HG03095 (cell line): ENCODE results near the gene COL5A1.
"Not testable (repeated sequence)": the region's sequence is repeated elsewhere in the genome, so short reads cannot be mapped to it uniquely, and the experiment has no call there.

Experiments
- ATAC-seq: cut with Tn5 transposase; IDR thresholded peaks from one replicate; pipeline ENCODE4 v1.9.1; 2021; ENCODE audit warnings: moderate library complexity; ENCODE audit not compliant: unreplicated experiment

The COL5A1 gene

GRCh38 chr9:134690301-134690751 is 48.7 kb downstream of the COL5A1 start:
- ATAC-seq = no peak

- ATAC-seq = no peak
These were observed 49.5 kb downstream of the COL5A1 start for GRCh38 chr9:134690946-134691694.

- ATAC-seq = no peak
These were observed 50.3 kb downstream of the COL5A1 start for GRCh38 chr9:134691695-134692572.

- no peak for ATAC-seq
These were observed 50.9 kb downstream of the COL5A1 start for GRCh38 chr9:134692573-134692860.

GRCh38 chr9:134693011-134693410 is 51.4 kb downstream of the COL5A1 start:
- no peak for ATAC-seq

DNA sequence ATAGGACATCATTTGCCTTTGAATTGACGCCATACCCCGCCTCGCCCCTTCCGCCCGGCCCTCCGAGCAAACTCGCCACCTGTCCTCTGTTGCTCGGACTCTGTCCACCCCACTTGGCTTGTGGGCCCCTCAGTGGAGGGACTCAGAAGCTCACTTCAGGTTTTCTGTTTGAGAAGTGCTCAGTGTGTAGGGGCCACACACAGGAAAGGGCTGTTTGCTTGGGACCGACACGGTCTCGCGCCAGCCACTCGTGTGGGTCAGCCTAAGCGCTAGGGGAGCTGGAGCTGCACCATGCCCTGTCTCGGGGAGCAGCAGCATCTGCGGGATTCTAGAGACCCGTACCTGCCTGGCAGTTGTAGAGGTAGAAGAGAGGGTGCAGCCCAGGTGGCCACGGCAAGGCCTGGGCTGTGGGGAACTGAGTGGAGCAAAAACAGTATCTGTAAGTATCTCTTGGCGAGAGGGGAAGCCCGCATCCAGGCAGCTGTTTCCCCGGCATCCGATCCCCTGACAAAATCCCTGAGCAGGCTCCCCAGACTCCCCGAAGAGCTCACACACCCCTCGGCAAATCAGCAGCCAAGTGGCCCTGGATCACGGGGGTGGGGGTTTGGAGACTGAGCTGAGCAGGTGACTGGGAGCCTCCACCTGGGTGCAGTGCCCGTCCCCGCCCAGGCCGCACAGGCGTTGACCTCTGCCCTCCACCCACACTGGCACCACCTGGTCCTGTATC is 52.2 kb downstream of the COL5A1 start:
- no peak for ATAC-seq

GRCh38 chr9:134694368-134694665 is 52.7 kb downstream of the COL5A1 start:
- ATAC-seq = no peak

DNA sequence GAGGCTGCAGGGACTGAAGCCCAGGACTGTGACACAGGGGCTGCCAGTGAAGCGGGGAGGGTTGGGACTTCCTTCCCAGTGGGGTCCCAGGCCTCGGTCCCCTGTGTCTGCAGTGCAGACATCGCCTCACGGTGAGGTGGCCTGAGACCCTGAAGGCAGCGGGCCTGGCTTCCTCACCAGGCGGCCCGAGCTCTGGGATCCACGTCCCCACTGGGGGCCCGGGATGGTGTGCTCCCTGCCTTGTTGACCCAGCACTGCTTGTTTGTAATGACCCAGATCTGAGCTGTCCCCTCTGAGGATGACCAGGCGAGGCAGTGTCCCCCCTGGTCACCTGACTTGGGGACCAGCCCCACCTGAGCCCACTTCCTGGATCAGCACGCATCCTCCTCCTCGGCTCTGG is 53.1 kb downstream of the COL5A1 start:
- no peak for ATAC-seq

DNA sequence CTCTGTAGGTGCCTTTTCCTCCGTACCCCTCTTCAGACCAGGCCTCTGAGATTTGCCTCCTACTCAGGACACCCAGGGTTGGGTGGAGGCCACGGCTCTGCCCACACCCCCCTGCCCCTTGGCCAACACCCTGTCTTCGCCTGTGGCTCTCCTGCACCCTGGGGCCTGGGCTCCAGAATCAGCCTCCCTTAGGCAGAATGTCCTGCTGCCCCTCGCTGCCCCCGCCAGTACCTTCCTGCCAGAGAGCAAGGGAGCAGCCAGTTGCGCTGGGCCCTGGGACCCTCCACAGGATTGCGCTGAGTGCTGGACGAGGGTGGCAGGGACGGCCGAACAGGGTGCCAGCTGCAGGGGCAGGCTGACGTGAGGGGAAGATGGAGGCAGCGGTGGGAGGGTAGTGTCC is 53.5 kb downstream of the COL5A1 start:
- no peak for ATAC-seq

- ATAC-seq = no peak
These were observed 54.8 kb downstream of the COL5A1 start for GRCh38 chr9:134696433-134696832.

DNA sequence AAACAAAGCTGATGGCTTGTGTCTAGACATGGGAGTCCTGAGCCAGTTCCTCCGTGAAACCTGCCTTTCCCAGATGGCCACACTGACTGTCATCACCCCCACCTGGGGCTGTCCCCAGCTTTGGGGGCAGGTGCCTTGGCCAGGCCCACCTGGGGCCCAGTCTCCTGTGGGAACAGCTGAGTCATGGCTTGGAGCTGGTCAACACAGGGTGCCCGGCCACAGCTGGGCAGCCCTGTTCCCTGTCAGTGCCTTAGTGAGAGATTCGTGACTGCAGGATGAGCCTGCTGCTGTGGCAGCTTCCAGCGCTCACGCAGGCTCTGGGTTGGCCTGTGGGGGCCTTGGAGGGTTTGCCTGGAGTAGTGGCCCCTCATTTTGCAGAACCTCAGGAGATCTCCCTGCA is 56.5 kb downstream of the COL5A1 start:
- ATAC-seq = no peak

- no peak for ATAC-seq
These were observed 57.2 kb downstream of the COL5A1 start for GRCh38 chr9:134698587-134699342.

GRCh38 chr9:134699343-134699740 is 57.7 kb downstream of the COL5A1 start:
- ATAC-seq = no peak

DNA sequence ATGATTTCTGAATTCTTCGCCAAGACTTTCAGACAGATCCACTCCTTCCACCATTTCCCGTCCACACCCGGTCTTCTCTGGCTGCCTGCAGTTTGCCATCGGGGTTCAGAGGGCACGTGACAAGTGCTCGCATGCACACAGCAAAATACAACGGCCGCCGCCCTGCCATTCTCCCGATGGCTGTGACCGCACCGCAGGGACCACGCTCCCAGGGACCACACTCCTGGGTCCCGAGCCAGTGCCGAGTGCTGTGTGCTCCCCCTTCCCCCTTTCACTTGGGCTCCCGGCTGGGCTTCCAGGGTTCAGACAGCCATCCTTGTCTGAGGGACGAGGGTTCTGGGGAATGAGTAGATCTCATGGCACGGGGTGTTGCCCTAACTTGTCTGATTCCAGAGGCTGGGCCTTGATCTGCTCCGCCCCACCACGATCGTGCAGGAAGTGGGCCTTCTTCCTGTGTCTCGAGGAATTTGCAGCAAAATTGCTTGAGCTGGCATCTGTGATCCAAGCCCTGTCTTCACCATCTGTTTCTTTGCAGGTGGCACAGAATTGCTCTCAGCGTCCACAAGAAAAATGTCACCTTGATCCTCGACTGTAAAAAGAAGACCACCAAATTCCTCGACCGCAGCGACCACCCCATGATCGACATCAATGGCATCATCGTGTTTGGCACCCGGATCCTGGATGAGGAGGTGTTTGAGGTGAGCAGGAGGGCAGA is 59.2 kb downstream of the COL5A1 start:
- ATAC-seq = no peak

DNA sequence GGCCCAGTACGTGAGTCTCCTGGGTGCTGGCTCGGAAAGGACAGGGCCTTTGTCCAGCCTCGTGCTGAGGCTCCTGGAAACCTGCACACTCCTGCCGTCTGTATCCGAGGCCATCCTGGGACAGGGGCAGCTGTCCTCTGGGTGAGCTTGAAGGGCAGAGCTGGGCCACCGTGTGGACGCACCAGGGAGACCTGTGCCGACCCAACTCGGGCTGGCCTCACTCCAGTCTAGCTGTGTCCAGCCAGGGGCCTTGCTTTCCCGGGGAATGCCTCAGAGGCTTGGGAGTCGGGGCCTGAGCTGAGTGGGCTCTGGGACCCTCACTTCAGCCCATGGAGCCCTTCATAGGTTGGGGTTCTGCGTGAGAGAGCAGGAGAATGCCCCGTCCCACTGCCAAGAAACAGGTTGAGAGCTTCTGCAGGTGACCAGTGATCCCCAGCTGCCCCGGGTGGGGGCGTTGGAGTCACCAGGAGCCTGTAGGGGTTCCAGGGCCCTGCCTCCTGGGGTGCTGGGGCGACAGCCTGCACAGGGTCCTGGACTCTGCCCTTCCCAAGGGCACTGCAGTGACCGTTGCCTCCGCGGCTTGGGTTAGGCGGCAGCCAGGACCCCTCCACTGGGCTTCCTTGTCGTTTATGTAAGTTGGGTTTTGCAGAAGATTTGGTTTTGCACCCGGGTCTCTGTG is 60.1 kb downstream of the COL5A1 start:
- no peak for ATAC-seq

GRCh38 chr9:134702291-134702690 is 60.7 kb downstream of the COL5A1 start:
- no peak for ATAC-seq

- ATAC-seq = not testable (repeated sequence)
These were observed 62.1 kb downstream of the COL5A1 start for GRCh38 chr9:134703730-134704114.

GRCh38 chr9:134704498-134704897 is 62.9 kb downstream of the COL5A1 start:
- ATAC-seq = no peak

- no peak for ATAC-seq
These were observed 64.2 kb downstream of the COL5A1 start for GRCh38 chr9:134705786-134706185.

GRCh38 chr9:134706522-134706921 is 64.9 kb downstream of the COL5A1 start:
- no peak for ATAC-seq
